GM21381 (cell line): ENCODE results near the gene APP.
"Not testable (repeated sequence)": the region's sequence is repeated elsewhere in the genome, so short reads cannot be mapped to it uniquely, and the experiment has no call there.

ENCODE experiments used
- ATAC-seq: cut with Tn5 transposase; IDR thresholded peaks from one replicate; pipeline ENCODE4 v1.9.1; 2021; ENCODE audit warnings: mild to moderate bottlenecking, moderate library complexity; ENCODE audit not compliant: unreplicated experiment

The APP gene

GRCh38 chr21:26027696-26028095 lies 142.9 kb downstream of the APP start:
- ATAC-seq = no peak

GRCh38 chr21:26025536-26026512 lies 144.7 kb downstream of the APP start:
- no peak for ATAC-seq

- not testable (repeated sequence) for ATAC-seq
Measured at GRCh38 chr21:26023406-26023805, 147.2 kb downstream of the APP start.

GRCh38 chr21:26022598-26023337 lies 147.8 kb downstream of the APP start:
- not testable (repeated sequence) for ATAC-seq

- no peak for ATAC-seq
Measured at GRCh38 chr21:26020510-26020909, 150.1 kb downstream of the APP start.

- ATAC-seq = no peak
Measured at GRCh38 chr21:26020081-26020480, 150.5 kb downstream of the APP start.

GRCh38 chr21:26019236-26019635 lies 151.3 kb downstream of the APP start:
- no peak for ATAC-seq

GRCh38 chr21:26013970-26014369 lies 156.6 kb downstream of the APP start:
- ATAC-seq = no peak

- not testable (repeated sequence) for ATAC-seq
Measured at GRCh38 chr21:26012482-26012881, 158.1 kb downstream of the APP start.

GRCh38 chr21:26011292-26011940 lies 159.2 kb downstream of the APP start:
- ATAC-seq = no peak

GRCh38 chr21:26007951-26008498 lies 162.5 kb downstream of the APP start:
- ATAC-seq = no peak

GRCh38 chr21:26005464-26005863 lies 165.1 kb downstream of the APP start:
- ATAC-seq = no peak

- ATAC-seq = no peak
Measured at GRCh38 chr21:26003404-26003803, 167.2 kb downstream of the APP start.

- no peak for ATAC-seq
Measured at GRCh38 chr21:26001356-26001755, 169.2 kb downstream of the APP start.

GRCh38 chr21:25999921-26000582 lies 170.5 kb downstream of the APP start:
- ATAC-seq = no peak

- no peak for ATAC-seq
Measured at GRCh38 chr21:25997788-25998611, 172.6 kb downstream of the APP start.

GRCh38 chr21:25995278-25995677 lies 175.3 kb downstream of the APP start:
- ATAC-seq = no peak

GRCh38 chr21:25994758-25995163 lies 175.8 kb downstream of the APP start:
- no peak for ATAC-seq

GRCh38 chr21:25988738-25989137 lies 181.8 kb downstream of the APP start:
- ATAC-seq = no peak

- no peak for ATAC-seq
Measured at GRCh38 chr21:25987531-25987930, 183.0 kb downstream of the APP start.
